ENCODE data around the gene ANKDD1B. TPM values are rescaled to one million over a fixed set of nuclear protein-coding genes. Genes with fewer than 3 reads are reported as not detected.

Gene ANKDD1B
- total and polyA plus RNA-seq, 2 experiments from 2014 or later = 0.40 to 0.73 TPM

DNA sequence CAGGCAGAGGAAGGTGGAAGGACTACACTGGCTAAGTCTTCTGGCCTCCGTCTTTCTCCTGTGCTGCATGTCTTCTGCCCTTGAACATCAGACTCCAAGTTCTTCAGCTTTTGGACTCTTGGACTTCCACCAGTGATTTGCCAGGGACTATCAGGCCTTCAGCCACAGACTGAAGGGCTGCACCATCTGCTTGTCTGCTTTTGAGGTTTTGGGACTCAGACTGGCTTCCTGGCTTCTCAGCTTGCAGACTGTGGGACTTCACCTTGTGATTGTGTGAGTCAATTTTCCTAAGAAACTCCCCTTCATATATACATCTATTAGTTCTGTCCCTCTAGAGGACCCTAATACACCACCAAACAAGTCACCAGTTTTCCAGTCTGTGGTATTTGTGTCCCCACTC lies 9.7 kb upstream of the ANKDD1B start (continued):
- no peak for TF ChIP-seq ZNF462 (CRISPR knock-in tag; IDR thresholded peaks at IDR 0.05)
- TF ChIP-seq, protein P1, sequence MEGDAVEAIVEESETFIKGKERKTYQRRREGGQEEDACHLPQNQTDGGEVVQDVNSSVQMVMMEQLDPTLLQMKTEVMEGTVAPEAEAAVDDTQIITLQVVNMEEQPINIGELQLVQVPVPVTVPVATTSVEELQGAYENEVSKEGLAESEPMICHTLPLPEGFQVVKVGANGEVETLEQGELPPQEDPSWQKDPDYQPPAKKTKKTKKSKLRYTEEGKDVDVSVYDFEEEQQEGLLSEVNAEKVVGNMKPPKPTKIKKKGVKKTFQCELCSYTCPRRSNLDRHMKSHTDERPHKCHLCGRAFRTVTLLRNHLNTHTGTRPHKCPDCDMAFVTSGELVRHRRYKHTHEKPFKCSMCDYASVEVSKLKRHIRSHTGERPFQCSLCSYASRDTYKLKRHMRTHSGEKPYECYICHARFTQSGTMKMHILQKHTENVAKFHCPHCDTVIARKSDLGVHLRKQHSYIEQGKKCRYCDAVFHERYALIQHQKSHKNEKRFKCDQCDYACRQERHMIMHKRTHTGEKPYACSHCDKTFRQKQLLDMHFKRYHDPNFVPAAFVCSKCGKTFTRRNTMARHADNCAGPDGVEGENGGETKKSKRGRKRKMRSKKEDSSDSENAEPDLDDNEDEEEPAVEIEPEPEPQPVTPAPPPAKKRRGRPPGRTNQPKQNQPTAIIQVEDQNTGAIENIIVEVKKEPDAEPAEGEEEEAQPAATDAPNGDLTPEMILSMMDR (conservative IDR thresholded peaks at IDR 0.05; ENCODE audit: low read depth in 2 of 2) = no peak
- no peak for TF ChIP-seq EZH2phosphoT487 (IDR thresholded peaks at IDR 0.05; ENCODE audit: unreplicated experiment)
- no peak for TF ChIP-seq NANOG (IDR thresholded peaks at IDR 0.05; ENCODE audit: borderline replicate concordance)
- no peak for TF ChIP-seq ZNF331 (CRISPR knock-in tag; IDR thresholded peaks at IDR 0.05; ENCODE audit: low read depth)
- no peak for TF ChIP-seq STAT1 (IDR thresholded peaks at IDR 0.05; ENCODE audit: unreplicated experiment)

GRCh38 chr5:75601996-75602395 lies 9.3 kb upstream of the ANKDD1B start:
- H3K36me3 ChIP-seq (ENCODE audit: insufficient read depth) = no peaks in the 10 kb centered on the region
- peaks cover 7% of the 10 kb centered on the region for H3K4me1 Mint-ChIP-seq
- no peak overlapping the region for H3K4me3 ChIP-seq
- H3K9me2 ChIP-seq (ENCODE audit: insufficient read depth) = peaks cover 5% of the 10 kb centered on the region; the same call in 1 of the 2 replicates
- no peaks in the 10 kb centered on the region for H3K36me3 Mint-ChIP-seq (ENCODE audit: low read depth)
- no peak overlapping the region for H3K27ac ChIP-seq (ENCODE audit: low read depth)
- no peak overlapping the region for H2AFZ ChIP-seq
- DNase-seq (ENCODE audit: low spot score) = no peak
- no peak overlapping the region for H3K4me3 Mint-ChIP-seq
- no peaks in the 10 kb centered on the region for H3K27me3 Mint-ChIP-seq (ENCODE audit: insufficient read depth, low read depth, poor library complexity)
- ATAC-seq = no peak
- H4K20me1 ChIP-seq (replicated peaks; ENCODE audit: insufficient read depth) = no peaks in the 10 kb centered on the region
- H3K79me2 ChIP-seq (replicated peaks; ENCODE audit: insufficient read depth) = no peaks in the 10 kb centered on the region
- H3F3A ChIP-seq (replicated peaks; ENCODE audit: low read depth) = no peaks in the 10 kb centered on the region
- H3K27me3 ChIP-seq (ENCODE audit: insufficient read depth) = no peaks in the 10 kb centered on the region
- H3K9me3 Mint-ChIP-seq = no peaks in the 10 kb centered on the region
- H3K4me1 ChIP-seq (ENCODE audit: insufficient read depth) = peaks cover 12% of the 10 kb centered on the region
- no peak overlapping the region; the same call in 1 of the 2 replicates for H3K27ac Mint-ChIP-seq
- H3K4me2 ChIP-seq = no peak overlapping the region
- TF ChIP-seq EZH2phosphoT487 (IDR thresholded peaks at IDR 0.05; ENCODE audit: unreplicated experiment) (no peak), JUNB (IDR thresholded peaks at IDR 0.05; ENCODE audit: unreplicated experiment) (no peak), STAT1 (IDR thresholded peaks at IDR 0.05; ENCODE audit: unreplicated experiment) (no peak), POLR2AphosphoS5 (IDR thresholded peaks at IDR 0.05; ENCODE audit: low read depth) (no peak), ETS1 (IDR thresholded peaks at IDR 0.05) (no peak)
- TF ChIP-seq, protein P1 (conservative IDR thresholded peaks at IDR 0.05; ENCODE audit: low read depth in 2 of 2) = no peak

All from GM23338 (cell line).